ENCODE measurements around the gene MAP3K20.

MAP3K20 gene

GRCh38 chr2:173218326-173219056, 142.8 kb downstream of the MAP3K20 start:
- peaks cover 5% of the 10 kb centered on the region for H3K4me1 Mint-ChIP-seq (ENCODE audit: low read depth)
- H3K27ac Mint-ChIP-seq = no peak overlapping the region
- no peaks in the 10 kb centered on the region for H3K36me3 Mint-ChIP-seq (ENCODE audit: low read depth)
- H3K27me3 Mint-ChIP-seq = no peaks in the 10 kb centered on the region
- no peaks in the 10 kb centered on the region for H3K9me3 Mint-ChIP-seq
- no peak overlapping the region for H3K4me3 Mint-ChIP-seq

- Mint-ChIP-seq H3K9me3 (no peaks in the 10 kb centered on the region), H3K27me3 (no peaks in the 10 kb centered on the region), H3K4me1 (ENCODE audit: low read depth) (peaks cover 5% of the 10 kb centered on the region), H3K4me3 (no peak overlapping the region), H3K27ac (no peak overlapping the region), H3K36me3 (ENCODE audit: low read depth) (no peaks in the 10 kb centered on the region)
Observed at GRCh38 chr2:173221132-173221695, 145.6 kb downstream of the MAP3K20 start.

- Mint-ChIP-seq H3K27ac (no peak overlapping the region), H3K36me3 (ENCODE audit: low read depth) (no peaks in the 10 kb centered on the region), H3K4me1 (ENCODE audit: low read depth) (peaks cover 5% of the 10 kb centered on the region), H3K4me3 (no peak overlapping the region), H3K9me3 (no peaks in the 10 kb centered on the region), H3K27me3 (no peaks in the 10 kb centered on the region)
Observed at GRCh38 chr2:173221937-173222594, 146.4 kb downstream of the MAP3K20 start.

- Mint-ChIP-seq H3K27ac (no peak overlapping the region), H3K4me3 (no peak overlapping the region), H3K9me3 (no peaks in the 10 kb centered on the region), H3K4me1 (ENCODE audit: low read depth) (peaks cover 3% of the 10 kb centered on the region), H3K36me3 (ENCODE audit: low read depth) (no peaks in the 10 kb centered on the region), H3K27me3 (peaks cover 6% of the 10 kb centered on the region)
Observed at GRCh38 chr2:173223871-173224270, 148.2 kb downstream of the MAP3K20 start.

GRCh38 chr2:173226899-173227698, 151.5 kb downstream of the MAP3K20 start:
- Mint-ChIP-seq H3K4me3 (no peak overlapping the region), H3K27me3 (peaks cover 6% of the 10 kb centered on the region), H3K36me3 (ENCODE audit: low read depth) (no peaks in the 10 kb centered on the region), H3K27ac (no peak overlapping the region), H3K4me1 (ENCODE audit: low read depth) (no peaks in the 10 kb centered on the region), H3K9me3 (no peaks in the 10 kb centered on the region)

- H3K4me1 Mint-ChIP-seq (ENCODE audit: low read depth) = no peaks in the 10 kb centered on the region
- H3K4me3 Mint-ChIP-seq = no peak overlapping the region
- no peak overlapping the region for H3K27ac Mint-ChIP-seq
- H3K9me3 Mint-ChIP-seq = no peaks in the 10 kb centered on the region
- peaks cover 6% of the 10 kb centered on the region for H3K27me3 Mint-ChIP-seq
- no peaks in the 10 kb centered on the region for H3K36me3 Mint-ChIP-seq (ENCODE audit: low read depth)
Observed at GRCh38 chr2:173229086-173229485, 153.4 kb downstream of the MAP3K20 start.

- H3K9me3 Mint-ChIP-seq = no peaks in the 10 kb centered on the region
- H3K4me1 Mint-ChIP-seq (ENCODE audit: low read depth) = no peaks in the 10 kb centered on the region
- H3K4me3 Mint-ChIP-seq = no peak overlapping the region
- H3K36me3 Mint-ChIP-seq (ENCODE audit: low read depth) = no peaks in the 10 kb centered on the region
- peaks cover 6% of the 10 kb centered on the region for H3K27me3 Mint-ChIP-seq
- H3K27ac Mint-ChIP-seq = no peak overlapping the region
Observed at GRCh38 chr2:173230181-173230580, 154.5 kb downstream of the MAP3K20 start.

- peaks cover 6% of the 10 kb centered on the region for H3K27me3 Mint-ChIP-seq
- H3K27ac Mint-ChIP-seq = no peak overlapping the region
- no peak overlapping the region for H3K4me3 Mint-ChIP-seq
Observed at GRCh38 chr2:173231042-173231441, 155.4 kb downstream of the MAP3K20 start.

GRCh38 chr2:173231465-173231864, 155.8 kb downstream of the MAP3K20 start:
- no peak overlapping the region for H3K4me3 Mint-ChIP-seq
- H3K9me3 Mint-ChIP-seq = no peaks in the 10 kb centered on the region
- H3K27ac Mint-ChIP-seq = no peak overlapping the region
- no peaks in the 10 kb centered on the region for H3K4me1 Mint-ChIP-seq (ENCODE audit: low read depth)
- H3K36me3 Mint-ChIP-seq (ENCODE audit: low read depth) = no peaks in the 10 kb centered on the region
- H3K27me3 Mint-ChIP-seq = peaks cover 6% of the 10 kb centered on the region

More at GRCh38 chr2:173231042-173231441, 155.4 kb downstream of the MAP3K20 start:
- Mint-ChIP-seq H3K36me3 (ENCODE audit: low read depth) (no peaks in the 10 kb centered on the region), H3K9me3 (no peaks in the 10 kb centered on the region), H3K4me1 (ENCODE audit: low read depth) (no peaks in the 10 kb centered on the region)

- Mint-ChIP-seq H3K9me3 (no peaks in the 10 kb centered on the region), H3K36me3 (ENCODE audit: low read depth) (no peaks in the 10 kb centered on the region), H3K27ac (no peak overlapping the region), H3K4me3 (no peak overlapping the region), H3K27me3 (peaks cover 2% of the 10 kb centered on the region), H3K4me1 (ENCODE audit: low read depth) (no peaks in the 10 kb centered on the region)
Observed at GRCh38 chr2:173232956-173233744, 157.5 kb downstream of the MAP3K20 start.

GRCh38 chr2:173235947-173236803, 160.5 kb downstream of the MAP3K20 start:
- Mint-ChIP-seq H3K9me3 (no peaks in the 10 kb centered on the region), H3K27ac (no peak overlapping the region), H3K27me3 (no peaks in the 10 kb centered on the region), H3K4me3 (no peak overlapping the region), H3K36me3 (ENCODE audit: low read depth) (no peaks in the 10 kb centered on the region), H3K4me1 (ENCODE audit: low read depth) (no peaks in the 10 kb centered on the region)

GRCh38 chr2:173238385-173238784, 162.7 kb downstream of the MAP3K20 start:
- no peaks in the 10 kb centered on the region for H3K9me3 Mint-ChIP-seq
- H3K27me3 Mint-ChIP-seq = no peaks in the 10 kb centered on the region
- no peak overlapping the region for H3K4me3 Mint-ChIP-seq
- no peak overlapping the region for H3K27ac Mint-ChIP-seq
- H3K36me3 Mint-ChIP-seq (ENCODE audit: low read depth) = no peaks in the 10 kb centered on the region
- no peaks in the 10 kb centered on the region for H3K4me1 Mint-ChIP-seq (ENCODE audit: low read depth)

GRCh38 chr2:173238831-173239230, 163.2 kb downstream of the MAP3K20 start:
- H3K27ac Mint-ChIP-seq = no peak overlapping the region
- no peaks in the 10 kb centered on the region for H3K36me3 Mint-ChIP-seq (ENCODE audit: low read depth)
- no peak overlapping the region for H3K4me3 Mint-ChIP-seq
- no peaks in the 10 kb centered on the region for H3K4me1 Mint-ChIP-seq (ENCODE audit: low read depth)
- no peaks in the 10 kb centered on the region for H3K9me3 Mint-ChIP-seq
- H3K27me3 Mint-ChIP-seq = no peaks in the 10 kb centered on the region

All from stimulated activated naive CD8-positive, alpha-beta T cell treated with anti-CD3 and anti-CD28 coated beads, Interleukin-15, Interleukin-2, amounts not matched to agents 100 ng/mL and 50 ng/mL, for 24 hours (primary cell).